GM18517 (cell line): ENCODE results near the gene METTL24.

ENCODE experiments used
- ATAC-seq: cut with Tn5 transposase; IDR thresholded peaks from one replicate; pipeline ENCODE4 v1.9.1; 2021; ENCODE audit warnings: mild to moderate bottlenecking, moderate library complexity; ENCODE audit not compliant: unreplicated experiment

The METTL24 gene

GRCh38 chr6:110357664-110358552 lies at the start of gene METTL24:
METTL24 (minus strand) TSS chr6:110358349; CDS start chr6:110358272, 77 bp downstream.
- ATAC-seq: no peak

- no peak for ATAC-seq
Observed at GRCh38 chr6:110404607-110405006, 46.5 kb upstream of the METTL24 start.

- ATAC-seq: no peak
Observed at GRCh38 chr6:110401585-110402176, 43.5 kb upstream of the METTL24 start.

GRCh38 chr6:110400208-110400607 lies 42.1 kb upstream of the METTL24 start:
- no peak for ATAC-seq

- no peak for ATAC-seq
Observed at GRCh38 chr6:110399219-110400071, 41.3 kb upstream of the METTL24 start.

- no peak for ATAC-seq
Observed at GRCh38 chr6:110398778-110399177, 40.6 kb upstream of the METTL24 start.

GRCh38 chr6:110395221-110395620 lies 37.1 kb upstream of the METTL24 start:
- no peak for ATAC-seq

GRCh38 chr6:110394409-110394808 lies 36.3 kb upstream of the METTL24 start:
- no peak for ATAC-seq

GRCh38 chr6:110392727-110393126 lies 34.6 kb upstream of the METTL24 start:
- ATAC-seq: no peak

- no peak for ATAC-seq
Observed at GRCh38 chr6:110390404-110390803, 32.3 kb upstream of the METTL24 start.

- ATAC-seq: no peak
Observed at GRCh38 chr6:110389689-110390382, 31.7 kb upstream of the METTL24 start.

GRCh38 chr6:110387986-110388385 lies 29.8 kb upstream of the METTL24 start:
- no peak for ATAC-seq

- no peak for ATAC-seq
Observed at GRCh38 chr6:110385458-110385863, 27.3 kb upstream of the METTL24 start.

GRCh38 chr6:110378552-110378951 lies 20.4 kb upstream of the METTL24 start:
- ATAC-seq: no peak

GRCh38 chr6:110369066-110369465 lies 10.9 kb upstream of the METTL24 start:
- no peak for ATAC-seq

- ATAC-seq: no peak
Observed at GRCh38 chr6:110368284-110368683, 10.1 kb upstream of the METTL24 start.

GRCh38 chr6:110367825-110368224 lies 9.7 kb upstream of the METTL24 start:
- no peak for ATAC-seq

GRCh38 chr6:110366975-110367374 lies 8.8 kb upstream of the METTL24 start:
- ATAC-seq: no peak

- no peak for ATAC-seq
Observed at GRCh38 chr6:110366256-110366655, 8.1 kb upstream of the METTL24 start.

- ATAC-seq: no peak
Observed at GRCh38 chr6:110364364-110365105, 6.4 kb upstream of the METTL24 start.
